Measurements from ENCODE around the gene ASXL1.

ASXL1 gene

GRCh38 chr20:32435449-32436107, 77.4 kb downstream of the ASXL1 start:
- no peak overlapping the region for H3K27ac Mint-ChIP-seq
- H3K27me3 Mint-ChIP-seq, result no peaks in the 10 kb centered on the region
- DNase-seq (no peak), ATAC-seq (no peak)
- no peak overlapping the region for H3K4me3 Mint-ChIP-seq
- H3K9me3 Mint-ChIP-seq, result no peaks in the 10 kb centered on the region
- H3K4me1 Mint-ChIP-seq, result peaks cover 20% of the 10 kb centered on the region

GRCh38 chr20:32436142-32436861, 78.2 kb downstream of the ASXL1 start:
- Mint-ChIP-seq H3K27me3 (no peaks in the 10 kb centered on the region), H3K4me3 (no peak overlapping the region), H3K4me1 (peaks cover 20% of the 10 kb centered on the region), H3K9me3 (no peaks in the 10 kb centered on the region), H3K27ac (peak overlapping the region in 1 of 2 donors; percentile 76)
- DNase-seq, result no peak
- ATAC-seq, result no peak

- no peak for DNase-seq
- no peak overlapping the region for H3K4me3 Mint-ChIP-seq
- peaks cover 25% of the 10 kb centered on the region for H3K4me1 Mint-ChIP-seq
- H3K9me3 Mint-ChIP-seq, result no peaks in the 10 kb centered on the region
- H3K27me3 Mint-ChIP-seq, result no peaks in the 10 kb centered on the region
- ATAC-seq, result no peak
- H3K27ac Mint-ChIP-seq, result no peak overlapping the region
Measured at GRCh38 chr20:32436968-32437367, 78.8 kb downstream of the ASXL1 start.

GRCh38 chr20:32437391-32438074, 79.4 kb downstream of the ASXL1 start:
- H3K4me3 Mint-ChIP-seq, result no peak overlapping the region
- DNase-seq, result no peak
- no peak for ATAC-seq
- peaks cover 26% of the 10 kb centered on the region for H3K4me1 Mint-ChIP-seq
- H3K27me3 Mint-ChIP-seq, result no peaks in the 10 kb centered on the region
- no peak overlapping the region for H3K27ac Mint-ChIP-seq
- H3K9me3 Mint-ChIP-seq, result no peaks in the 10 kb centered on the region

GRCh38 chr20:32438331-32438858, 80.3 kb downstream of the ASXL1 start:
- H3K9me3 Mint-ChIP-seq, result no peaks in the 10 kb centered on the region
- H3K27me3 Mint-ChIP-seq, result no peaks in the 10 kb centered on the region
- no peak for ATAC-seq
- DNase-seq, result no peak
- H3K4me3 Mint-ChIP-seq, result no peak overlapping the region
- peaks cover 34% of the 10 kb centered on the region for H3K4me1 Mint-ChIP-seq
- peak overlapping the region; percentile 10 to 83 for H3K27ac Mint-ChIP-seq

GRCh38 chr20:32439132-32439829, 81.2 kb downstream of the ASXL1 start:
- ATAC-seq (peak; percentile 90), DNase-seq (peak in 1 of 2 donors; percentile 69)
- peaks cover 40% of the 10 kb centered on the region for H3K4me1 Mint-ChIP-seq
- H3K4me3 Mint-ChIP-seq, result peak overlapping the region in 1 of 2 donors; percentile 2
- H3K9me3 Mint-ChIP-seq, result no peaks in the 10 kb centered on the region
- H3K27ac Mint-ChIP-seq, result peak overlapping the region in 1 of 2 donors; percentile 63
- no peaks in the 10 kb centered on the region for H3K27me3 Mint-ChIP-seq

- DNase-seq (no peak), ATAC-seq (no peak)
- Mint-ChIP-seq H3K27me3 (no peaks in the 10 kb centered on the region), H3K4me3 (no peak overlapping the region), H3K9me3 (no peaks in the 10 kb centered on the region), H3K4me1 (peaks cover 48% of the 10 kb centered on the region), H3K27ac (peak overlapping the region in 1 of 2 donors; percentile 71)
Measured at GRCh38 chr20:32440069-32440757, 82.1 kb downstream of the ASXL1 start.

GRCh38 chr20:32440758-32441078, 82.6 kb downstream of the ASXL1 start:
- H3K4me3 Mint-ChIP-seq, result no peak overlapping the region
- H3K9me3 Mint-ChIP-seq, result no peaks in the 10 kb centered on the region
- H3K4me1 Mint-ChIP-seq, result peaks cover 53% of the 10 kb centered on the region
- no peaks in the 10 kb centered on the region for H3K27me3 Mint-ChIP-seq
- no peak for ATAC-seq
- no peak for DNase-seq
- peak overlapping the region in 1 of 2 donors; percentile 14 for H3K27ac Mint-ChIP-seq

- peak overlapping the region in 1 of 2 donors; percentile 55 for H3K27ac Mint-ChIP-seq
- no peak overlapping the region for H3K4me3 Mint-ChIP-seq
- peaks cover 63% of the 10 kb centered on the region for H3K4me1 Mint-ChIP-seq
- H3K27me3 Mint-ChIP-seq, result no peaks in the 10 kb centered on the region
- ATAC-seq, result no peak
- DNase-seq, result no peak
- no peaks in the 10 kb centered on the region for H3K9me3 Mint-ChIP-seq
Measured at GRCh38 chr20:32441638-32442037, 83.5 kb downstream of the ASXL1 start.

- Mint-ChIP-seq H3K9me3 (no peaks in the 10 kb centered on the region), H3K27ac (peak overlapping the region; percentile 7 to 29), H3K4me3 (no peak overlapping the region), H3K4me1 (peaks cover 63% of the 10 kb centered on the region), H3K27me3 (no peaks in the 10 kb centered on the region)
- peak in 1 of 2 donors; percentile 5 for DNase-seq
- no peak for ATAC-seq
Measured at GRCh38 chr20:32442630-32443373, 84.7 kb downstream of the ASXL1 start.

- no peak for ATAC-seq
- no peaks in the 10 kb centered on the region for H3K9me3 Mint-ChIP-seq
- no peak overlapping the region for H3K4me3 Mint-ChIP-seq
- H3K27me3 Mint-ChIP-seq, result no peaks in the 10 kb centered on the region
- peak in 1 of 2 donors; percentile 8 for DNase-seq
- H3K4me1 Mint-ChIP-seq, result peaks cover 66% of the 10 kb centered on the region
- H3K27ac Mint-ChIP-seq, result peak overlapping the region; percentile 8 to 52
Measured at GRCh38 chr20:32443386-32443974, 85.3 kb downstream of the ASXL1 start.

GRCh38 chr20:32444474-32445220, 86.5 kb downstream of the ASXL1 start:
- H3K4me3 Mint-ChIP-seq, result no peak overlapping the region
- peak overlapping the region; percentile 85 to 94 for H3K27ac Mint-ChIP-seq
- H3K9me3 Mint-ChIP-seq, result no peaks in the 10 kb centered on the region
- H3K27me3 Mint-ChIP-seq, result no peaks in the 10 kb centered on the region
- H3K4me1 Mint-ChIP-seq, result peaks cover 54% of the 10 kb centered on the region
- DNase-seq (no peak), ATAC-seq (no peak)

- H3K4me3 Mint-ChIP-seq, result peak overlapping the region in 1 of 2 donors; percentile 17
Measured at GRCh38 chr20:32445539-32446273, 87.6 kb downstream of the ASXL1 start.

More at GRCh38 chr20:32445539-32446273, 87.6 kb downstream of the ASXL1 start:
- peaks cover 63% of the 10 kb centered on the region for H3K4me1 Mint-ChIP-seq
- H3K27ac Mint-ChIP-seq, result peak overlapping the region; percentile 85 to 94
- H3K9me3 Mint-ChIP-seq, result no peaks in the 10 kb centered on the region
- ATAC-seq, result peak; percentile 94
- H3K27me3 Mint-ChIP-seq, result no peaks in the 10 kb centered on the region
- peak in 1 of 2 donors; percentile 68 for DNase-seq

Measured in stimulated activated naive CD8-positive, alpha-beta T cell treated with anti-CD3 and anti-CD28 coated beads, Interleukin-15, amount 100 ng/mL, for 72 hours (primary cell).